GM19023 (cell line): ENCODE results near the gene JARID2.

ENCODE experiments used
- ATAC-seq: cut with Tn5 transposase; IDR thresholded peaks from one replicate; pipeline ENCODE4 v1.9.1; 2021; ENCODE audit warnings: mild to moderate bottlenecking, moderate library complexity; ENCODE audit not compliant: unreplicated experiment

JARID2 gene

GRCh38 chr6:15391500-15391899 is 145.6 kb downstream of the JARID2 start:
- ATAC-seq = no peak

- ATAC-seq = no peak
These were observed 146.3 kb downstream of the JARID2 start for GRCh38 chr6:15392182-15392581.

GRCh38 chr6:15393605-15394004 is 147.7 kb downstream of the JARID2 start:
- no peak for ATAC-seq

- ATAC-seq = no peak
These were observed 149.2 kb downstream of the JARID2 start for GRCh38 chr6:15395087-15395486.

GRCh38 chr6:15396808-15397207 is 150.9 kb downstream of the JARID2 start:
- no peak for ATAC-seq

- ATAC-seq = no peak
These were observed 152.9 kb downstream of the JARID2 start for GRCh38 chr6:15398633-15399275.

GRCh38 chr6:15399641-15400470 is 154.0 kb downstream of the JARID2 start:
- ATAC-seq = no peak

GRCh38 chr6:15400572-15401004 is 154.7 kb downstream of the JARID2 start:
- ATAC-seq = no peak

GRCh38 chr6:15401120-15401519 is 155.3 kb downstream of the JARID2 start:
- ATAC-seq = no peak

- no peak for ATAC-seq
These were observed 155.9 kb downstream of the JARID2 start for GRCh38 chr6:15401769-15402250.

- no peak for ATAC-seq
These were observed 156.7 kb downstream of the JARID2 start for GRCh38 chr6:15402406-15403045.

GRCh38 chr6:15403094-15403755 is 157.4 kb downstream of the JARID2 start:
- no peak for ATAC-seq

- no peak for ATAC-seq
These were observed 158.8 kb downstream of the JARID2 start for GRCh38 chr6:15404685-15404980.

- no peak for ATAC-seq
These were observed 159.5 kb downstream of the JARID2 start for GRCh38 chr6:15405129-15406068.

GRCh38 chr6:15406452-15406851 is 160.6 kb downstream of the JARID2 start:
- no peak for ATAC-seq

GRCh38 chr6:15408008-15408407 is 162.1 kb downstream of the JARID2 start:
- ATAC-seq = no peak

GRCh38 chr6:15408758-15409157 is 162.9 kb downstream of the JARID2 start:
- ATAC-seq = no peak

- ATAC-seq = no peak
These were observed 163.6 kb downstream of the JARID2 start for GRCh38 chr6:15409301-15410125.

- no peak for ATAC-seq
These were observed 164.2 kb downstream of the JARID2 start for GRCh38 chr6:15410126-15410391.

- no peak for ATAC-seq
These were observed 164.9 kb downstream of the JARID2 start for GRCh38 chr6:15410752-15411151.
